Fibroblast of peridontal ligament (primary cell): ENCODE measurements around the gene BMERB1.

Experiments used
- DNase-seq: peaks from one replicate; pipeline ENCODE4 v3.0.0-alpha.2; 2010; ENCODE audit errors: extremely low read depth

Gene BMERB1

DNA sequence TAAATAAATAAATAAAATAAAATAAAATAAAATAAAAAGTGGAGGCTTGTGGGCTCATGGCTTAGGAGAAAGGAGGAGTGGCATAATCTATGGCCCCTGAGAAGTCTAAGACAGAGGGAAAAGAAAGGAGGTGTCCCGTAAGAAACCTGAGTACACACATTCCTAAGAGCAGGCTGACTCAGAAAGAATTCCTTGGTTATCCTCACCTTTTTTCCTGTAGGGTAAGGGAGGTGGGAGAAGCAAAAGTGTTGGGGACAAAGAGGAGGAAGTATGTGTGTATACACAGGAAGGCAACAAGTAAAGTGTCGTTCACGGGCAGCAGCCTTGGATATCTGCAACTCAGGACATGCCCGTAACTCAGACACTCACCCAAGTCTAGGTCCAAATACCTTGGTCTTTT lies 179.3 kb downstream of the BMERB1 start:
- DNase-seq, result no peak

- DNase-seq, result no peak
Observed at GRCh38 chr16:15616012-15616411, 181.6 kb downstream of the BMERB1 start.

DNA sequence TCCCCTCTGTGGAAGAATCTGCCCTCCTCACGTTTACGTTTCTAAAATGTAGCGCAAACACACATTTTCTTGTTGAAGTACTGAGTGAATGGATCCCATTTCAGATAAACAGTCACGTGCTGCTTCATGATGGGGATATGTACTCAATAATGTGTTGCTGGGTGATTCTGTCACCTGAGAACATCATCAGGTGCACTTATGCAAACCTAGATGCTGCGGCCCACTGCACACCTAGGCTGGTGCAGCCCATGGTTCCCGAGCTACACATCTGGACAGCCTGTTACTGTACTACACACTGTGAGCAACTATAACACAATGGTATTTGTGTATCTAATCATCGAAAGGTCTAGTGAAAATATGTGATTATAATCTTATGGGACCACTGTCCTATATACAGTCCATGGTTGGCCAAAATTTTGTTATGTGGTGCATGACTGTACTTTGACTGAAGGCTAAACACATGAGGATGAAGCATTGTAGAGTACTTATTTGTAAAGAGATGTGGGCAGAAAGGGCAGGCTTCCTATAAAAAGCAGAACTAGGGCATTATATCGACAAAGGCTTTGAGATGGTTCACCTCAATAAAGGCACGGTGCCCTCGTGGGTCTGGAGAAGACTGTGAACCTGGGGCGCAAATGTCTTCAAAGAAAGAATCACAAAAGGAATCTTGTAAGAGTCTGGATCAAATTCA lies 182.2 kb downstream of the BMERB1 start:
- DNase-seq, result no peak

DNA sequence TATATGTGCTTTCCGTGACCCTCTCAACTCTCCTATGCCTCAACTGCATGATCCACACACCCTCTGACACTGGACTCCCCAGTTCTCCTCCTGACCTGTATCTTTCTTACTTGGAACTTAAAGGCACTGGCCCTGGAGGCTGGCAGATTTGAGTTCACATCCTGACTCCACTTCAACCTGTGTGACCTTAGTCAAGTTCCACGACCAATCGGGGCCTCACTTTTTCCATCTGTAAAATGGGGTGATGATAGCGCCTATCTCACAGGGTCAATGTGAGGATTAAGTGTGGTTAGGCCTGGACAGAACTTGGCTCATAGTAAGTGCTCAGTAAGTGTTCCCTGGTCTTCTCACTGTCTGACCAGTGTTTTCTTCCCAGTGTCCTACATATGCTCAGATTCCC lies 183.5 kb downstream of the BMERB1 start:
- DNase-seq, result no peak

DNA sequence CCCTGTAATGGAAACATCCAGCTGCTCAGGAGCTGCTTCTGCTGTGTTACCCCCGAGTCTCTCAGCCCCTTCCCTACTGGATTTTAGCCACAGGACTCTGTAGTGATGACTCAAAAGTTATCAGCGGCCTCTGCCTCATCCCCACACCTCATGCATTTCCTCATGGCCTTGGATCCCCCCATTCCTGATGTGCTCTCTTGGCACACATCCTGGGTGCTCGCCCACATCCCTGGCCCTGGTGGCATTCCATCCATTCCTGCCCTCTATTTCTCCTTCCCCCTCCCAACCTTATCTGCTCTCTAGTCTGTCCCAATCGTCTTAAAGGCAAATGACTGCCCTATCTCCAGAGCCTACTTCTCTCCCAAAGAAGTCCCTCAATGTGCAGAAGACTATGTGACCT lies 184.0 kb downstream of the BMERB1 start:
- peak; percentile 22 for DNase-seq

DNA sequence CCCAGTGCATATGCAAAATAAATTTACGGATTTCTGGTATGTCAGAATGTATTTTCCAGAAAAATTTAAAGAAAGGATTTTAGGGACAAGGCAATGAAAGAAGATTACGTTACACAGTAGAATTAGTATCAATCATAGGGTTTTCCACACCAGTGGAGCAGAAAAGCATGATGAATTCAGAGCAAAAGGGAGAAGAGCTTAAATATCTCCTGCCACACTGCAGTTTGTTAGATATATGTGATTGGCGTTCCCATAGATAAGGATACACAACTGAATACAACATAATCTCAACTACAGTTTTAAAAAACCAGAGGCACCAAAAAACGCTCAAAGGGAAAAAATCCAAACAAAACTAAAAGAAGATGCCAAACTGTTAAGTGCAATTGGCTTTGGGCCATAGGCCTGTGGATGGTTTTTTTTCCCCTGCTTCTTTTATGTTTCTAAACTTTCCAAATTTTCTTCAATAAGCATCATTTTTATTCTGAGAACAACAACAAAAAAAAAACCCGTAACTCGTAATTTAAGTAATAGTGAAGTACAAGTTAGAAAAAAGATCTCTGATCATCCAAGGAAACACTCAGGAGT lies 186.3 kb downstream of the BMERB1 start:
- DNase-seq, result peak; percentile 31

DNA sequence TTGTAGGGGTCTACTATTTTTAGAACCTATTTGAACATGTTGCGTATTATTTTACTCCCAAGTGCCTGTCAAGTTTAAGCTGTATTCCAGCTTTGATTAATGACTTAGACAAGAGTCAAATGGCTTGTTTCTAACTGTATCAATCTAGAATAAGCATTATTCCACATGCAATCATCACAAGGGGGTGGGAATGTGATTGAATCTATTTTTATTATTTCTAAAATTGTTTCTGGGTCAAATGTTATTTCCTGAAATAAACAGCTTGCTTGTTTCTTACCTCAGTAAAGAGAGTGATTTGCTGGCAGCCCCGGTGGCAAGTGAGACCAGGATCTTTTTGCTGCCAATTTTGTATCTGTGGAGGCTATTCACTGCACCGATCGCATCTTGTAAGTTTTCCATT lies 187.1 kb downstream of the BMERB1 start:
- no peak for DNase-seq

- DNase-seq, result no peak
Observed at GRCh38 chr16:15621889-15622288, 187.5 kb downstream of the BMERB1 start.

DNA sequence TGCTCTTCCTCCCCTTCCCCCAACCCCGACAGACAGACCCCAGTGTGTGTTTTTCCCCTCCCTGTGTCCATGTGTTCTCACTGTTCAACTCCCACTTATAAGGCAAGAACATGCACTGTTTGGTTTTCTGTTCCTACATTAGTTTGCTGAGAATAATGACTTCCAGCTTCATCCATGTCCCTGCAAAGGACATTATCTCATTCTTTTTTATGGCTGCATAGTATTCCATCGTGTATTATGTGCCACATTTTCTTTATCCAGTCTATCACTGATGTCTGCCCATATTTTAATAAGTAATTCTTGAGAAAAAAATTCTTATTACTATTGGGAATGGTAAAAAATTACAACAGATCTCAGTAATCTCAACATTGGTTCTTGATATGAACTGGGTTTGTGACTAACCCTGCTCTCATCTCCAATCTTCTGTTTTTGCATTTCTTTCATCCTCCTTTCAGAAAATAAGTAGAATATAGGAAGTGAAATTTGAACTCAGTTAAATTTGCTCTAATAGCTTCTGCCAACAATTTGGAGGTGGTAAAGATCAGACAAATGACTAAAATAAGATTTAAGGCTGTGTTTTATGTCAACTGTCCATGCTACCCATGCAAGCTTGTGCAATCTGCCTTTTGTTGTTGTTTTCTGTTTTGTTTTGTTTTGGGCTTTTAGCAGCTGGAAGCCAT lies 197.5 kb downstream of the BMERB1 start:
- no peak for DNase-seq

- DNase-seq, result no peak
Observed at GRCh38 chr16:15635926-15636325, 201.5 kb downstream of the BMERB1 start.

- no peak for DNase-seq
Observed at GRCh38 chr16:15636392-15636873, 202.0 kb downstream of the BMERB1 start.
